K562 (cell line): Measurements from ENCODE around the gene PLEKHB1. TPM values are rescaled to one million over a fixed set of nuclear protein-coding genes. Genes with fewer than 3 reads are reported as not detected.
A peak's percentile ranks its signal among the peaks of the same experiment; 100 is the strongest.

Experiments used
- ATAC-seq: fragments of 200-7000 bp; cut with Tn5 transposase; 3 replicates; pipeline ENCODE4 v1.9.1; 2020; ENCODE audit warnings: moderate library complexity
- BruUV-seq: library from RNA; stranded (reverse); fragments of 400-500 nt; replicated peaks from 2 replicates; lab custom pipeline; 2021; lab: Mats Ljungman, UMichigan
- CTCF ChIA-PET: fragments of 300-600 bp; formaldehyde crosslinking; extraction: SDS; loops from one replicate; lab custom pipeline; 2021; ENCODE audit warnings: low intra/inter-chr PET ratio; lab: Yijun Ruan, JAX
- POLR2A ChIA-PET: fragments of 300-600, 350-650 bp; sonication (Branson Sonifier 250); formaldehyde crosslinking; extraction: SDS; loops from one replicate; lab custom pipeline; 2021; ENCODE audit warnings: antibody characterized with exemption, inconsistent platforms; lab: Yijun Ruan, JAX
- DNase-seq, 4 experiments: peaks; one replicate each; pipeline versions ENCODE4 v3.0.0 to v3.0.0-alpha.2; 2011 to 2018; ENCODE audit warnings: low spot score in 3 of 4, mixed read lengths in 3 of 4; ENCODE audit errors: extremely low read depth in 1 of 4
- FAIRE-seq: peaks from 2 replicates; lab custom pipeline; 2011; peaks lifted over from hg19 to GRCh38; lab: Jason Lieb, UNC
- H2AFZ ChIP-seq: 2 replicates; pipeline ENCODE4 v1.6.0; 2011; ENCODE audit warnings: low read depth, low read length, control low read depth, inconsistent platforms
- H3K27ac ChIP-seq: fragments of 200-600 bp; 3 replicates; pipeline ENCODE4 v1.8.0; 2011; ENCODE audit warnings: low read depth, mild to moderate bottlenecking, control low read depth, inconsistent platforms, low read length, moderate library complexity, mixed read lengths; ENCODE audit errors: extremely low read depth
- H3K27me3 ChIP-seq, 2 experiments: fragments of 300-600 bp in 1 of 2; 2 replicates in 1 of 2; 3 replicates in 1 of 2; pipeline versions ENCODE4 v1.6.0 to v1.8.0; 2011; ENCODE audit warnings: inconsistent platforms in 2 of 2, low read length in 2 of 2, mild to moderate bottlenecking in 1 of 2, mixed read lengths in 1 of 2, moderate library complexity in 1 of 2; ENCODE audit not compliant: control insufficient read depth in 2 of 2, insufficient read depth in 2 of 2
- H3K36me3 ChIP-seq: fragments of 300-600 bp; 3 replicates; pipeline ENCODE4 v1.8.0; 2011; ENCODE audit warnings: mild to moderate bottlenecking, low read length, inconsistent platforms; ENCODE audit not compliant: control insufficient read depth, insufficient read depth
- H3K4me1 ChIP-seq, 2 experiments: fragments of 200-600 bp in 1 of 2; replicated peaks in 1 of 2; 2 replicates in 1 of 2; 3 replicates in 1 of 2; pipeline versions ENCODE4 v1.5.1 to v1.8.0; 2011; ENCODE audit warnings: inconsistent platforms in 2 of 2, low read length in 2 of 2, mild to moderate bottlenecking in 1 of 2, mixed read lengths in 1 of 2, moderate library complexity in 1 of 2; ENCODE audit not compliant: control insufficient read depth in 2 of 2, insufficient read depth in 2 of 2
- H3K4me2 ChIP-seq: 2 replicates; pipeline ENCODE4 v1.6.1; 2011; ENCODE audit warnings: low read length, control low read depth, inconsistent platforms, mixed read lengths; ENCODE audit not compliant: insufficient read depth
- H3K4me3 ChIP-seq: fragments of 200-600 bp; sonication (generic), shearing (Covaris generic); 2 replicates; pipeline ENCODE4 v1.5.1; 2016; ENCODE audit warnings: control low read depth, inconsistent platforms
- H3K79me2 ChIP-seq: fragments of 200-600 bp; 3 replicates; pipeline ENCODE4 v1.8.0; 2011; ENCODE audit warnings: low read length, inconsistent platforms; ENCODE audit not compliant: control insufficient read depth, insufficient read depth
- H3K9ac ChIP-seq, 2 experiments: 2 replicates each; pipeline versions ENCODE4 v1.6.0 to v1.6.1; 2011; ENCODE audit warnings: low read depth in 2 of 2, low read length in 2 of 2, control low read depth in 1 of 2, inconsistent platforms in 1 of 2, mild to moderate bottlenecking in 1 of 2, mixed read lengths in 1 of 2; ENCODE audit not compliant: insufficient read depth in 1 of 2
- H3K9me1 ChIP-seq: one replicate; pipeline ENCODE4 v1.6.0; 2011; ENCODE audit warnings: inconsistent platforms, mild to moderate bottlenecking, low read length, moderate library complexity; ENCODE audit not compliant: control insufficient read depth, insufficient read depth
- H3K9me3 ChIP-seq: replicated peaks from 2 replicates; pipeline ENCODE4 v1.5.1; 2011; ENCODE audit warnings: low read depth, low read length, inconsistent platforms; ENCODE audit not compliant: control insufficient read depth, insufficient read depth
- H4K20me1 ChIP-seq: replicated peaks from 2 replicates; pipeline ENCODE4 v1.6.1; 2011; ENCODE audit warnings: low read length, inconsistent platforms, mixed read lengths; ENCODE audit not compliant: control insufficient read depth, insufficient read depth
- CBFB ChIP-seq: sonication (generic); formaldehyde crosslinking; IDR thresholded peaks from 2 replicates; pipeline ENCODE4 v1.4.0; 2020; ENCODE audit warnings: mild to moderate bottlenecking, missing genetic modification reagents
- MAZ ChIP-seq, 2 experiments: fragments of 450-650 bp in 1 of 2; sonication (generic) in 1 of 2; formaldehyde crosslinking; IDR thresholded peaks in 1 of 2; conservative IDR thresholded peaks in 1 of 2; 2 replicates each; pipeline versions ENCODE4 v1.4.0 to v1.5.0; 2020; ENCODE audit warnings: mild to moderate bottlenecking in 1 of 2, missing genetic modification reagents in 1 of 2
- MIER1 ChIP-seq: fragments of 450-650 bp; IDR thresholded peaks from 2 replicates; pipeline ENCODE4 v1.6.1; 2016; ENCODE audit warnings: antibody characterized with exemption, mild to moderate bottlenecking, low read depth
- RFX5 ChIP-seq: IDR thresholded peaks from 2 replicates; pipeline ENCODE4 v1.6.1; 2011; ENCODE audit warnings: low read depth, mild to moderate bottlenecking, improper control_type of control experiment, low read length
- SAP30 ChIP-seq: fragments of 200-600 bp; sonication (generic); IDR thresholded peaks from 2 replicates; pipeline ENCODE4 v1.6.1; 2012; ENCODE audit warnings: borderline replicate concordance, low read depth, mild to moderate bottlenecking, moderate library complexity, low read length, control low read depth, inconsistent platforms; ENCODE audit not compliant: insufficient read depth, poor library complexity, severe bottlenecking
- SIX5 ChIP-seq, 2 experiments: IDR thresholded peaks; 2 replicates each; pipeline ENCODE4 v1.6.1; 2011; ENCODE audit warnings: low read length in 2 of 2, borderline replicate concordance in 1 of 2, low read depth in 1 of 2, mild to moderate bottlenecking in 1 of 2, moderate library complexity in 1 of 2; ENCODE audit not compliant: insufficient read depth in 1 of 2
- SMARCA5 ChIP-seq: fragments of 450-650 bp; IDR thresholded peaks from 2 replicates; pipeline ENCODE4 v1.6.1; 2016
- TEAD4 ChIP-seq, 2 experiments: sonication (generic) in 1 of 2; formaldehyde crosslinking in 1 of 2; IDR thresholded peaks; 2 replicates each; pipeline versions ENCODE4 v1.6.1 to v1.8.0; 2012 to 2022; ENCODE audit warnings: borderline replicate concordance in 1 of 2, inconsistent platforms in 1 of 2, low read length in 1 of 2, mild to moderate bottlenecking in 1 of 2, missing genetic modification reagents in 1 of 2
- ZEB2 ChIP-seq: fragments of 450-650 bp; IDR thresholded peaks from 2 replicates; pipeline ENCODE4 v1.6.1; 2016
- ZNF143 ChIP-seq: sonication (generic); formaldehyde crosslinking; IDR thresholded peaks from 2 replicates; pipeline ENCODE4 v1.9.0; 2022; ENCODE audit warnings: mild to moderate bottlenecking, missing genetic modification reagents
- WGBS: fragments of 100-300 bp; shearing (Covaris generic); methylation state at CpG from one replicate; pipeline ENCODE4 v1.1.6; 2016; ENCODE audit warnings: low coverage, mixed read lengths; ENCODE audit not compliant: insufficient coverage; ENCODE audit errors: missing lambda C conversion rate; 5-methylcytosine and 5-hydroxymethylcytosine counted together
- in situ Hi-C: fragments of 300-500 bp; cut with MboI; formaldehyde crosslinking; loops from 4 replicates; pipeline ENCODE4 v1.15.0; 2018; ENCODE audit warnings: inconsistent platforms, mixed read lengths
- intact Hi-C: fragments of 100-400 bp; cut with micrococcal nuclease; formaldehyde crosslinking; loops from 2 replicates; pipeline ENCODE4 v1.14.2; 2022
- polyA plus RNA-seq, 8 experiments: library from polyadenylated mRNA; depleted of rRNA in 4 of 8; stranded (reverse) in 5 of 8; unstranded in 3 of 8; fragments of >200 nt; fragmentation: Nextera tagmentation in 2 of 8; fragmentation: Illumina TruSeq in 1 of 8; extraction: Ambion mirVana in 2 of 8; extraction: Trizol in 1 of 8; gene quantifications; 2 replicates each; pipeline versions ENCODE4 v1.2.1 to v1.2.3, GENCODE V29; 2011 to 2014; ENCODE audit warnings: inconsistent platforms in 1 of 8, missing spikeins in 1 of 8
- total RNA-seq, 7 experiments: library from RNA; depleted of rRNA in 6 of 7; stranded (reverse); fragments of >200 nt in 6 of 7; fragmentation: Illumina TruSeq in 2 of 7; extraction: Trizol in 2 of 7; gene quantifications; 2 replicates each; pipeline versions ENCODE4 v1.2.1 to v1.2.3, GENCODE V29; 2011 to 2021; ENCODE audit warnings: low replicate concordance in 1 of 7
- TF ChIP-seq, protein P1 (sequence below): fragments of 450-650 bp; IDR thresholded peaks from 2 replicates; pipeline ENCODE4 v1.6.1; 2018; ENCODE audit not compliant: partially characterized antibody
- TF ChIP-seq, protein P2 (sequence below): fragments of 200-800 bp; sonication (Bioruptor generic); IDR thresholded peaks from 2 replicates; pipeline ENCODE4 v1.6.1; 2017; ENCODE audit warnings: missing genetic modification characterization, missing compliant biosample characterization
- TF ChIP-seq, protein P3 (sequence below): sonication (generic); formaldehyde crosslinking; IDR thresholded peaks from 2 replicates; pipeline ENCODE4 v1.8.0; 2022; ENCODE audit warnings: missing genetic modification reagents, mild to moderate bottlenecking, moderate library complexity, borderline replicate concordance

Gene PLEKHB1
- total and polyA plus RNA-seq, 9 of the 15 experiments (the other 6 are each of a cell fraction or from before 2014, with no cell fraction given), result 0.07 to 0.62 (median 0.17) TPM; not detected in 2

DNA sequence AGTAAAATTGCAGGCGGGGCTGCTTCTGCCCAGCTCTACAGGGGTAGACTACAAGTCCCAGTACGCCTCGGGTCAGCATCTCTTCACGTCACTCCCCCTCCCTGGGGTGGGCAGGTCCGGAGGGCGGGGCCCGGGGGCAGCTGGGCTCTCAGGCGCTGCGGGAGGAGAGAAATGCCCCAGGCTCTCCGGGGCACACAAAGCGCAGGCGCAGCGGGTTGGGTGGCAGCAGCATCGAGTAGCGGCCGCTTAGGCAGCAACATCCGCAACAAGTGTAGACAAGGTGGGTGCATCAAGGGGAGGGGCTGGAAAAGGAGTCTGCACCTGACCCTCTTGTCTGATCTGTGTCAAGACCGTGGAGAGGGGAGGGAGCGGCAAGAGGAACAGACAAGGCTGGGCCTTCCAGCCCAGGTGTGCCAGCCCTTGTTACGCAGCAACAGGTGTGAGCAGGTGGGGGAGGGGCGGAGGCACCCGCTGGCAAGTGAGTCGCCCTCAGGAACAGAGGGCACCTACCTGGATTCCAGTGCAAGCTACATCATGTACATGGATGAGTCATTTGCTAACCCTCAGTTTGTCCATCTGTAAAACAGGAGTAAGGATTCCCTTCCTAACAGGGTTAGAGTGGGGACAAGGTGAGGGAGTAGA is 1.2 kb downstream of the PLEKHB1 start:
- H3K9me1 ChIP-seq, result no peaks in the 10 kb centered on the region
- no peaks in the 10 kb centered on the region for H3K79me2 ChIP-seq
- 17% methylated on average over 10 of the region's 23 CpGs for WGBS
- BruUV-seq, result no TSS peak
- in situ Hi-C loops, result no loop called here
- H3K4me1 ChIP-seq, result peaks cover 0 to 15% of the 10 kb centered on the region in 2 experiments; a peak in 3 of 5 replicates
- H3K27me3 ChIP-seq, result peaks cover 35 to 65% of the 10 kb centered on the region in 2 experiments
- H3K9me3 ChIP-seq, result no peaks in the 10 kb centered on the region
- H4K20me1 ChIP-seq, result no peaks in the 10 kb centered on the region
- FAIRE-seq (peak; percentile 80), ATAC-seq (peak; percentile 98), DNase-seq (peak; percentile 74 to 92 (median 88))
- POLR2A ChIA-PET, result interaction anchor here (0.6 to 1.7 kb wide), 6 partner anchors 10 to 83 kb away, joined by 3 to 9 read pairs (median 3); no protein-coding TSS in a partner anchor
- CTCF ChIA-PET, result no interaction called here
- H2AFZ ChIP-seq, result no peak overlapping the region
- H3K27ac ChIP-seq, result no peak overlapping the region
- peak overlapping the region; percentile 40 for H3K4me2 ChIP-seq
- H3K36me3 ChIP-seq, result no peaks in the 10 kb centered on the region
- peak overlapping the region in 1 of 2 experiments; percentile 14; a peak in 1 of 4 replicates for H3K9ac ChIP-seq
- intact Hi-C loops, result no loop called here
- H3K4me3 ChIP-seq, result no peak overlapping the region
- TF ChIP-seq MAZ (CRISPR knock-in tag; conservative IDR thresholded peaks at IDR 0.05 in 1 of 2, IDR thresholded peaks at IDR 0.05 in 1 of 2) (peak in 1 of 2 experiments; percentile 70; a peak in 3 of 4 replicates), SAP30 (no peak), CBFB (CRISPR knock-in tag) (0 out of 2 replicates have a peak, but pooled peaks have one; percentile 45), SIX5 (IDR thresholded peaks at IDR 0.05; ENCODE audit: borderline replicate concordance in 1 of 2, insufficient read depth in 1 of 2, low read depth in 1 of 2, low read length in 2 of 2) (peak; percentile 48 to 56; a peak in 3 of 4 replicates), ZEB2 (peak; percentile 32; the same call in 1 of the 2 replicates), RFX5 (no peak), SMARCA5 (no peak), ZNF143 (CRISPR knock-in tag) (peak; percentile 73), TEAD4 (IDR thresholded peaks at IDR 0.05; ENCODE audit: low read length) (no peak), TEAD4 (CRISPR knock-in tag; IDR thresholded peaks at IDR 0.05; ENCODE audit: borderline replicate concordance) (no peak), MIER1 (no peak)
- TF ChIP-seq, protein P1, sequence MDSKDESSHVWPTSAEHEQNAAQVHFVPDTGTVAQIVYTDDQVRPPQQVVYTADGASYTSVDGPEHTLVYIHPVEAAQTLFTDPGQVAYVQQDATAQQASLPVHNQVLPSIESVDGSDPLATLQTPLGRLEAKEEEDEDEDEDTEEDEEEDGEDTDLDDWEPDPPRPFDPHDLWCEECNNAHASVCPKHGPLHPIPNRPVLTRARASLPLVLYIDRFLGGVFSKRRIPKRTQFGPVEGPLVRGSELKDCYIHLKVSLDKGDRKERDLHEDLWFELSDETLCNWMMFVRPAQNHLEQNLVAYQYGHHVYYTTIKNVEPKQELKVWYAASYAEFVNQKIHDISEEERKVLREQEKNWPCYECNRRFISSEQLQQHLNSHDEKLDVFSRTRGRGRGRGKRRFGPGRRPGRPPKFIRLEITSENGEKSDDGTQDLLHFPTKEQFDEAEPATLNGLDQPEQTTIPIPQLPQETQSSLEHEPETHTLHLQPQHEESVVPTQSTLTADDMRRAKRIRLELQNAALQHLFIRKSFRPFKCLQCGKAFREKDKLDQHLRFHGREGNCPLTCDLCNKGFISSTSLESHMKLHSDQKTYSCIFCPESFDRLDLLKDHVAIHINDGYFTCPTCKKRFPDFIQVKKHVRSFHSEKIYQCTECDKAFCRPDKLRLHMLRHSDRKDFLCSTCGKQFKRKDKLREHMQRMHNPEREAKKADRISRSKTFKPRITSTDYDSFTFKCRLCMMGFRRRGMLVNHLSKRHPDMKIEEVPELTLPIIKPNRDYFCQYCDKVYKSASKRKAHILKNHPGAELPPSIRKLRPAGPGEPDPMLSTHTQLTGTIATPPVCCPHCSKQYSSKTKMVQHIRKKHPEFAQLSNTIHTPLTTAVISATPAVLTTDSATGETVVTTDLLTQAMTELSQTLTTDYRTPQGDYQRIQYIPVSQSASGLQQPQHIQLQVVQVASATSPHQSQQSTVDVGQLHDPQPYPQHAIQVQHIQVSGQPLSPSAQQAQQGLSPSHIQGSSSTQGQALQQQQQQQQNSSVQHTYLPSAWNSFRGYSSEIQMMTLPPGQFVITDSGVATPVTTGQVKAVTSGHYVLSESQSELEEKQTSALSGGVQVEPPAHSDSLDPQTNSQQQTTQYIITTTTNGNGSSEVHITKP, result peak; percentile 12
- TF ChIP-seq, protein P2, sequence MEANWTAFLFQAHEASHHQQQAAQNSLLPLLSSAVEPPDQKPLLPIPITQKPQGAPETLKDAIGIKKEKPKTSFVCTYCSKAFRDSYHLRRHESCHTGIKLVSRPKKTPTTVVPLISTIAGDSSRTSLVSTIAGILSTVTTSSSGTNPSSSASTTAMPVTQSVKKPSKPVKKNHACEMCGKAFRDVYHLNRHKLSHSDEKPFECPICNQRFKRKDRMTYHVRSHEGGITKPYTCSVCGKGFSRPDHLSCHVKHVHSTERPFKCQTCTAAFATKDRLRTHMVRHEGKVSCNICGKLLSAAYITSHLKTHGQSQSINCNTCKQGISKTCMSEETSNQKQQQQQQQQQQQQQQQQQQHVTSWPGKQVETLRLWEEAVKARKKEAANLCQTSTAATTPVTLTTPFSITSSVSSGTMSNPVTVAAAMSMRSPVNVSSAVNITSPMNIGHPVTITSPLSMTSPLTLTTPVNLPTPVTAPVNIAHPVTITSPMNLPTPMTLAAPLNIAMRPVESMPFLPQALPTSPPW (CRISPR knock-in tag), result peak; percentile 86
- TF ChIP-seq, protein P3, sequence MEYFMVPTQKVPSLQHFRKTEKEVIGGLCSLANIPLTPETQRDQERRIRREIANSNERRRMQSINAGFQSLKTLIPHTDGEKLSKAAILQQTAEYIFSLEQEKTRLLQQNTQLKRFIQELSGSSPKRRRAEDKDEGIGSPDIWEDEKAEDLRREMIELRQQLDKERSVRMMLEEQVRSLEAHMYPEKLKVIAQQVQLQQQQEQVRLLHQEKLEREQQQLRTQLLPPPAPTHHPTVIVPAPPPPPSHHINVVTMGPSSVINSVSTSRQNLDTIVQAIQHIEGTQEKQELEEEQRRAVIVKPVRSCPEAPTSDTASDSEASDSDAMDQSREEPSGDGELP, result peak; percentile 80
